Right ventricle myocardium inferior (tissue), 1 donor: Measurements from ENCODE around the gene ALAS1. TPM values are rescaled to one million over a fixed set of nuclear protein-coding genes. Genes with fewer than 3 reads are reported as not detected.

Source experiments
- ATAC-seq: fragments of 200-7000 bp; cut with Tn5 transposase; one replicate; pipeline ENCODE4 v1.9.1; 2020; ENCODE audit warnings: mild to moderate bottlenecking, moderate library complexity
- DNase-seq: peaks from one replicate; pipeline ENCODE4 v3.0.0; 2021; ENCODE audit errors: missing footprints
- intact Hi-C: fragments of 100-400 bp; cut with DNase I; formaldehyde crosslinking; loops from one replicate; pipeline ENCODE4 v1.11.0; 2022
- total RNA-seq: library from RNA; stranded (reverse); fragmentation: NEBNext Ultra II Directional; extraction: Animal tissue kit (Norgen Biotek cat#: 25700); gene quantifications from one replicate; pipeline ENCODE4 v1.2.1, GENCODE V29; 2021
- donor health status: DM: no; HTN: yes; CAD: no; lungs with severe emphysema.

Gene ALAS1
- total RNA-seq, 1 donor from 2014 or later: 186 TPM

DNA sequence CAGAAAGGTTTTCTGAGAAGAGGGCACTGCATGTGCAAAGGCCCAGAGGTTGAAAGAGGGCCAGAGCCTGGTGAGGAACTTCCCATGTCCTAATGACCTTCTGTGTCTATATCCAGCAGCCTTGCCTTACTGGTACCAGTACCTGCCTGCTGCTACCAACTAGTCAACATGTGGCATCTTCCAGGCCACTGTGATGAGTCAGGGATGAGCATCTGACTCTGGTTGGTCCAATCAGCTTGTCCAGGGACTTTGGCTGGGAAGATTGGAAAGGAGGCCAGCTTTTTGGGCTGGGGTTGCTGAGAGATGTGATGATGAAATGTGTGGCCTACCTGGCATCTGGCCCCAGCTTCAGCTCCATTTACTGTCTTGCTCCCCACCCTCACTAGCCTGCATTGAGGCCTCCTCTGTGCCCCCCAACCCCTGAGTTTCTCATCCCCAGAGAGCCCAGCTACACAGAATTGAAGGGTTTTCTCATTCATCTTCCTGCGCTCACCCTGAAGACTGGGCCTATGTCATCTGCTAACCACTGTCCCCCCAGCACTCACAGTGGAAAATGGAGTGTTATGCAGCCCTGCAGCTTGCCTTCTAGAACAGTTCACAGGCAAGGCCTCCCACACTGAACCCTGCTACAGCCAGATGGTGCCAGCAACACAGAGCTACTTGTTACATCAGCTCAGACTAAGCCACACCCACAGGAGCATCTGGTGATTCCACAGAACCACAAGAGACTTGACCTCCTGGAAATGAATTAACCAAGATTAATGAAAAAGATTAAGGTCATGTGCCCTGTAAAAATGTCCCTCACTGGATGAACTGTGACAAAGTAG lies 42.3 kb downstream of the ALAS1 start:
- intact Hi-C loops: no loop called here
- DNase-seq (no peak), ATAC-seq (peak; percentile 3)

DNA sequence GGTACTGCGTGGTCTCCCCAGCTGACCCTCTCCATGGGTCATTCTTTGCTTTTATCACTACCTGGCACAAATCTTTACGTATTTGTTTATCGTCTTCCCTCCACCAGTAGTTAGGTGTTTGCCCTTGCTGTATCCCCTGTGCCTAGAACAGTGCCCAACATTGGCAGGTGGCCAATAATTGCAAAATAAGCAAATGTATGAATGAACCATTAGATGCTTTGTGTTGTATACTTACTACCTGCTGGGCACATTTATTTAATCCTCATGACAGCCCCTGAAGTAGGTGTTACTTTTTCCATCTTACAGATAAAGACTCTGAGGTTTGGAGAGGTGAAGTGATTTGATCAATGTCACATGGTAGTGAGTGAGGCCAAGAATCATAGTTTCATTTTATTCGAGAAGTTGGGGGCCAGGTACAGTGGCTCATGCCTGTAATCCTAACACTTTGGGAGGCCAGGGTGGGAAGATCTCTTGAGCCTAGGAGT lies 43.0 kb downstream of the ALAS1 start:
- ATAC-seq: no peak
- intact Hi-C loops: no loop called here
- no peak for DNase-seq

DNA sequence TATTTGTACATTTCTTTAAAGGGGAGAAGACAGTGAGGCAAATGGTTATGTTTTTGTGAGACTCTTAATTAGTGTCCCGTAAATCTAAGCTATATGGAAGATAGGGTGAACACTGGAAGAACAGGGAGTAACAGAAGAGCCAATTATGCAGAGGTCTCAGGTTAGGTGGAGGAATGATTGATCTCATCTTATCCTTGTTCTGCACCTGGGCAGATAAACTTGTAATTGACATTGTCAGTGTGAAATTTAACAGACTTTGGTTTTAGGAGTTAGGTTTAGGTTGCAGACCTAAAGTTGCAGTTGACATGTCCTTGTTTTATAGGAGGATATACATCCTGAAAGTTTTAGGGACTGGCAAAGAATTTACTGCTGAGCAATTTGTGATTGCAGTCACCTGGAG lies 44.1 kb downstream of the ALAS1 start:
- intact Hi-C loops: no loop called here
- ATAC-seq (no peak), DNase-seq (no peak)

DNA sequence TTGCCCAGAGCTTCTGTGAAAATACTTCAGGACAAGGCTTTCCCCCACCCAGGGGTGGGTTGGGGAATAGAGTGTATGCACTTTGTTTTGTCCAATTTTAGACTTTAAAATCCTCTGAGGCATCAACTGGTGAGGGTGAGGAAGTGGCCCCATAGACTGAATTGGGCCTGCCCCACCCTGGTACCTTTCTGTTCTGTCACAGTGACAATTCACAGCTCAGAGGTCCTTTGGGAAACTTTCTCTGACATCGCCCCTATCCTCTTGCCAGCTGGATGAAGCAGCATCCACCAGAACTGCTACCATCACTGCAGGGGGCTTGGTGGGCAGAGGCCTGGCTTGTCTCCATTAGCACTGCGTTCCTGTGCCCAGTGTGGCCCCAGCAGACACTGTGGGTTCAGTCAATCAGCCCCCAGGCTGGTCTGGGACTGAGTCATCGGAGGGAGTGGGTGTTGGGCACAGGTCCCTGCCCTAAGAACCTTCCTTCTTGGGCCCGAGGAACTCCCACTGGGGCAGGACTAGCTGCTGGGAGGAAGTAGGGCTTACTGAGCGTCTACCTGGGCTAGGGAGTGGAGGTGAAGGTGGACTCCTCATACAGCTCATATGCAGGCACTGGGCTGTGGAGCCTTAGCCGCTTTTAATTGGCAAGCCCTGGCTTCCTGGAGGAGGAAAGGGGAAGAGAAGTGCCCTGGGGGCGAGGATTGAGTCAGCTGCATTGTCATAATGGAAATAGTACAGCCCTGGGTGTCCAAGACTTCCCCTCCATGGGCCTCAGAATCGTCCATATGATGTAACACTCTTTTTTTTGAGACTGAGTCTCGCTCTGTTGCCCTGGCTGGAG lies 46.0 kb downstream of the ALAS1 start:
- no peak for DNase-seq
- intact Hi-C loops: no loop called here
- no peak for ATAC-seq

DNA sequence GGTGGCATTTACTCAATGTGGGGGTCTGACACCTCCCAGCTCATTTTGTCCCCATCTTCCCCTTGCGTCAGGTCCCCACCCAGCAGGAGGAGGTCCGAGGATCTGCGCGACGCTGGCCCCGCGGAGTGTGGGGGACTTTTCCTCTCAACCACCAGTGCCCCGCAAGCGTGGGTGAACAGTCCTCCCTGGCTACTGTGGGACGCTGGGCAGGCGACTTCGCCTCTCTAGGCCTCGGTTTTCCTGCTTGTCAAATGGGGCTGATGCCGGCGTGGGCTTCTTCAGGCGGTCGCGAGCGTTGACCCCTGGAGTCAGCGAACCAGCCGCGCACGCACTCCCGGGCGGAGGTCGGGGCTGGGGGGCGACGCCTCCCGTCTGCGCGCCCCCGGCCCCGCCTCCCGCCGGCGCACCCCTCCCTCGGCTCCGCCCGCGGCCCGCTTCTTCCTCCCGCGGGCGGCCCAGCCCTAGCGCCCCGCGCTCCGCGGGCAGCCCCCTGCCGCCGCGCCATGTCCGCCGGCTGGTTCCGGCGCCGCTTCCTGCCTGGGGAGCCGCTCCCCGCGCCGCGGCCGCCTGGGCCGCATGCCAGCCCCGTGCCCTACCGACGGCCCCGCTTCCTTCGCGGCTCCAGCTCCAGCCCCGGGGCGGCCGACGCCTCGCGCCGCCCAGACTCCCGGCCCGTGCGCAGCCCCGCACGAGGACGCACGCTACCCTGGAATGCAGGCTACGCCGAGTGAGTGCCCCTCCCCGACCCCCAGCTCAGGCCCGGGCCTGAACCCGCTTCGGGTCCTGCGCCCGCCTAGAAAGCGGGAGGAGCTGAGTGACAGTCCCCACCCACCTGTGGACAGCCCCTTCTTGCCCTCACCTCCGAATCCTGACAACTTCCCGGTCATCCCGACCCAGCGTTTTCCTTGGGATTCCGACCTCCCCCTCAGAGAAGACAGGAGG lies 47.6 kb downstream of the ALAS1 start, which contains the start of gene PPM1M:
Gene PPM1M (plus strand): TSS at position 438 of the 942 bp plus-strand sequence. CDS start 66 bp downstream, at position 504.
- ATAC-seq (peak; percentile 55), DNase-seq (peak; percentile 78)
- intact Hi-C loops: no loop called here

DNA sequence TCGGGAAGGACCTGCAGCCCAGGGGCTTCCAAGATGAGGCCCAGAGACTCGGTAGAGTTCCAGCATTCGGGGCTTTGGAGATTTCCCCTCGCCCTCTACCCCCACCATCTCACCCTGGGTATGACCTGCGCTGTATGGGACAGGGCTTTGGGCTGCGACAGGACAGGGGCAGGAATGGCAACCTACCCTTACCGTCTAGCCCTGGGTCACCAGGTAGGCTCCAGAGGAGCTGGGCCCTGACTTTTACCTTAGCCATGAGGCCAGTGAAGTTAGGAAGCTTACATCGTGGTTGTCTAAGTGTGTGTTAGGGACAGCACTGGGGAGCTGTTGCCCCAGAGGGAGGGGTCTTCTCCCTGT lies 48.3 kb downstream of the ALAS1 start:
- DNase-seq: no peak
- ATAC-seq: peak; percentile 5
- intact Hi-C loops: no loop called here

DNA sequence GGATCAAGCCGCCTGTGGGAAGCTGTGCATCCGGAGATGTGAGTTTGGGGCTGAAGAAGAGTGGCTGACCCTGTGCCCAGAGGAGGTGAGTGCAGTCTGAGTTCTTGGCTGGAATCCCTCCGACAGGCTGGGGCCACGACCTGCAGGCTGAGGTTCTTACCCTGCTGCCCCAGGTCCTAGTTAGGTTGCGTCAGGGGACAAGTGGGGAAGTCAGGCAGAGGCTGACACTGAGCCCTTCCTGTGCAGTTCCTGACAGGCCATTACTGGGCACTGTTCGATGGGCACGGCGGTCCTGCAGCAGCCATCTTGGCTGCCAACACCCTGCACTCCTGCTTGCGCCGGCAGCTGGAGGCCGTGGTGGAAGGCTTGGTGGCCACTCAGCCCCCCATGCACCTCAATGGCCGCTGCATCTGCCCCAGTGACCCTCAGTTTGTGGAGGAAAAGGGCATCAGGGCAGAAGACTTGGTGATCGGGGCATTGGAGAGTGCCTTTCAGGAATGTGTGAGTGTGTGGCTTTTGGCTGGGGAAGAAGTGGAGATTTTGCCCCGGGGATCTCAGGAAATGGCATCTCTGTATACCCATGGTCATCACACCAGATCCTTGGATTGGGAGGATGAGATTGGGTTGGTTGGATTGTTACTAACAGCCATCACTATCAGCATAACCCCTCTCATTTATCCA lies 48.9 kb downstream of the ALAS1 start:
- intact Hi-C loops: no loop called here
- DNase-seq: peak; percentile 83
- ATAC-seq: peak; percentile 21

DNA sequence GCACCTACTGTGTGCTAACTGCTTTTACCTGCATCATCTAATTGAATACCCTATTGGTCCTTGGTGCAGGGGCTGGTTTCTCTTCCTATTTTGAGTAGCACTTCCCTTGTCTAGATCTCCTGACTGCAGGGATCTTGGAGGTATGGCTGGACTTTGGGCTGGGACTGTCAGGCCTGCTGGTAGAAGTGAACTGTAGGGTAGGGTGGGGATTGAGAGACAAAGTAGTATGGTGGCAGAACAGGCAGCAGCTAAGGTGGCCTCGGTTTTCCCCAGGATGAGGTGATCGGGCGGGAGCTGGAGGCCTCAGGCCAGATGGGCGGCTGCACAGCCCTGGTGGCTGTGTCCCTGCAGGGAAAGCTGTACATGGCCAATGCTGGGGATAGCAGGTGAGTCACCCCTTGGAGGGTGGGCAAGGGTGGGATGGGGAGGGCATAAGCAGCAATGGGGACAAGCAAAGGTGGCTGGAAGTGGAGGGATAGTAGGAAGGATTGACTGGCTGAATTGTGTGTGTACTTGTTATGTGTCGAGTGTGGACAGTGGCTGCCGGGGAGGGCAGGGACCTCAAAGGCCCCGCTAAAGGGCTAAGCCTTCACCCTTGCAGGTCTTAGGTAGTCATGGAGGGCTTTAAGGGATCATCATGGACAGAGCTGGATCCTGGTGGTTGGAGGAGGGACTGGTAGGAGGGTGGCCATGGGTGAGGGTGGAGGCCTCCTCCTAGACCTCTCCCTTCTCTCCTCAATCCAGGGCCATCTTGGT lies 49.6 kb downstream of the ALAS1 start:
- no peak for DNase-seq
- intact Hi-C loops: no loop called here
- ATAC-seq: no peak

DNA sequence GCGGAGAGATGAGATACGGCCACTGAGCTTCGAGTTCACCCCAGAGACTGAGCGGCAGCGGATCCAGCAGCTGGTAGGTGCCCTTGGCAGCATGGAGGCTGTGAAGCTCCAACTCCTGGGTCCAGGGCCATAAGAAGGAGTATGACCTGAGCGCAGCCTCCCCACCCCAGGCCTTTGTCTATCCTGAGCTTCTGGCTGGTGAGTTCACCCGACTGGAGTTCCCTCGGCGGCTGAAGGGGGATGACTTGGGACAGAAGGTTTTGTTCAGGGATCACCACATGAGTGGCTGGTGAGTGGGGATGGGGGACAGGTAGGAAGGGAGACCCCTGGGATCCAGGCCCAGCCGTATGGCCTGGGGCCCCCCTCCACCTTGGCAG lies 50.2 kb downstream of the ALAS1 start:
- ATAC-seq: no peak
- no peak for DNase-seq
- intact Hi-C loops: no loop called here

DNA sequence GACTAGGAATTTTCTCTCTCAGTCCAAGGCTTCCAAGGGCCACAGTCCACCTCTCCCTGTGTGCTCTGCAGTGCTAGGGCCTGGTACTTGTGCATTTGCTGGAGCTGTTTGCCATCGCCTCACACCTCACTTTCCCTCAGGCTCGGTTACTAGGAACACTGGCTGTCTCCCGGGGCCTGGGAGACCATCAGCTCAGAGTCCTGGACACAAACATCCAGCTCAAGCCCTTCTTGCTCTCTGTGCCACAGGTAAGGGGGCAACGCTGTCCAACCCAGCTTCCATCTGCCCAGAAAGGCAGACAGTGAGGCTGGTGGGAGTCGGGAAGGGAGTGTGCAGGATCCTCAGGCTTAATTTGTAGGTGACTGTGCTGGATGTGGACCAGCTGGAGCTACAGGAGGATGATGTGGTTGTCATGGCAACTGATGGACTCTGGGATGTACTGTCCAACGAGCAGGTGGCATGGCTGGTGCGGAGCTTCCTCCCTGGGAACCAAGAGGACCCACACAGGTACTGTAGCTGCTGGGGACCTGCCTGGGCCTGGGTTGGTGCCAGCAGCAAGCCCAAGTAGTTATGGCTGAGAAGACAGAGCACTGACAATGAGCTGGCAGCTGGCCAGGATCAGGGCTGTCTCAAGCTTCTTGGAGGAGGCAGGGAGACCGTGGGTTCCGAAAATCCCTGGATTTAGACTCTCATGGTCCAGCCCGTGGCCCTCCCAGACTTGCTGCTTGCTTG lies 51.0 kb downstream of the ALAS1 start:
- DNase-seq (no peak), ATAC-seq (no peak)
- intact Hi-C loops: no loop called here

DNA sequence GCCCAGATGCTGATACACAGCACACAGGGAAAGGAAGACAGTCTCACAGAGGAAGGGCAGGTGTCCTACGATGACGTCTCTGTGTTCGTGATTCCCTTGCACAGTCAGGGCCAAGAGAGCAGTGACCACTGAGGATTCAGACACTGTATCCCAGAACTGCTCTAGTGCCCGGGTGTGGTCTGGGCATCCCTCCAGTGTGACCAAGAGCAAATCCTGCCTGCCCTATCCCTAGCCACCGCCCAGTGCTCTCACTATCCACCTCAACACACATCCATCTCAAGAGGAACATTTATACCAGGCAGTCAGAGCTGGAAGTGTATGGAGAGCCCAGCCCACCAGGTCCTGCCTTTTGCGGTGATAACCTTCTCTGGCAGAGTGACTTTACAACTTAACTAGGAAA lies 51.7 kb downstream of the ALAS1 start:
- DNase-seq (no peak), ATAC-seq (no peak)
- intact Hi-C loops: no loop called here

DNA sequence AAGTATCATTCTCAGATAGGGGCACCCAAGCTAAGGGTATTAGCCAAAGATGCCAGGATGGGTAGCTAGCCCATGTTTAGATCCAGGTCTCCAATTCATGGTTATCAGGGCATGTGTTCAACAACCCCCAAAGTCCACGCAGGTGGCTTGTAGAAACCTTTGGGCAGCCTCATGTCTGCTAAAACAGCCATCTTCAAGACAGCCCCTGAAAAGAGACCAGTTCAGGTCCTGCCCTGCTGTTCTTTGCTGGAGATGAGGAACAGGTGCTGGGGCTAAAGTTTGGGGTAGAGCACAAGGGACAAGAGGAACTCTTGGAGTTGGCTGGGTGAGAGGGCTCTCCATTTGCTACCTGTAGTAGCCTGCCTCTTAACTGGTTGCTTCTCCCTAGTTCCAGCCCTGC lies 52.2 kb downstream of the ALAS1 start:
- intact Hi-C loops: no loop called here
- no peak for DNase-seq
- no peak for ATAC-seq

DNA sequence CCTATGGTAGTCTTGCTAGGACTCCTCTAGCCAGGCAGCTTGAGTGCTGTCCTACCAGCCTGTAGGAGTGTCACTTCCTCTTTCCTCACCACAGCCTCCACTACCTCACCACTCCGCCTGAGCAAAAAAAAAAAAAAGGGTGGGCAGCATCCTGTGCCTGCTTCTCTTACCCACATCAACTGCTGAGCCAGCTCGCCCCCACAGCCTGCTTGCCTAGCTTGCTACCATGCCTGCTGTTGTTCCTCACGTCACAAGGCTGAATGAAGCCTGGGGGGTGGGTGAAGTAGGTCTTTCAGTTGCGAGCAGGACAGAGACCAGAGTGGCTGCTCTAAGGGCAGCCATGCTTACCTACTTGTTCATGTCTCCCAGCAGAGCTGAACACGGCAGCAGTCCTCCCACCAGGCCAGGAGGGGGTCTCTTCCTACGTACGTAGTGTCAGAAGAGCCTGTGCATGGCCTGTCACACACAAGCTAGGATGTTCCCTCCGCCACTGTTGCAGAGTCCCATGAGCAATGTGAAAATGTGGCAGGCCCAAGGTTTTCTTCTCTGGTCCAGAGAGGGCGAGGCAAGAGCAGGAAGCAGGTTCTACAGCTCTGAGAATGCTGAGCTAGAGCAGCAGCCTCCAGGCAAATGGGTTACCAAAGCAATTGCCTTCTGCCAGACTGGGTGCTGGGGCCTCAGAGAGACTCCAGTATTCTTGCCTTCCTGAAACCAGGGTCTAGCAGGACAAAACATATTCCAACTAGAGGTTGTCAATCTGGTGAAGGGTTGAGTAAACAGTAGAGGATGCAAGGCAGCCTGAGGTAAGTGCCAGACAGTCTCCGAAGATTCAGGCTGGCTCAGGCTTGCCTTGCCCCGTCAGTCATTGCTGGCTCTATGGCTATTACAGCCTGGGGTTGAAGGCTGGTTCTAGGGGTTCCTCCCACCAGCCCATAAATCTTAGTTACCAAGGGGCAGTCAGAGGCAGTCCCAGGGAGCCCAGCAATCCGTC lies 55.6 kb downstream of the ALAS1 start:
- DNase-seq (no peak), ATAC-seq (peak; percentile 72)
- intact Hi-C loops: no loop called here

DNA sequence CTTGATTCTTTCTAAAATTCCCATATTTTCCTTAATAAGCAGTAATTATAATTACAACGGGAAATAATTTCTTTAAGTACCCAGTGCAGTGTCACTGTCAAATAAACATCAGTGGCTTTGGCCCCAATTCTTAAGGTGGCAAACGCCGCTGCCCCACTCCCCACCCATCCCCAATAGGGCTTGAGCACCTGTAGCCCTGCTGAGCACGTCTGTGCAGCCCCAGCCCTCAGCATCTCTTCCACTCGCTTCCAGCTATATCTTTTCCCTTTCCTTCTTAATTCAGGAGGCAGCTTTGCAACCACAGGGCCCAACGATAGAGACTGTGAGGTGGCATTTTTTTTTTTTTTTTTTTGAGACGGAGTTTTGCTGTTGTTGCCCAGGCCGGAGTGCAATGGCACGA lies 56.6 kb downstream of the ALAS1 start:
- no peak for ATAC-seq

DNA sequence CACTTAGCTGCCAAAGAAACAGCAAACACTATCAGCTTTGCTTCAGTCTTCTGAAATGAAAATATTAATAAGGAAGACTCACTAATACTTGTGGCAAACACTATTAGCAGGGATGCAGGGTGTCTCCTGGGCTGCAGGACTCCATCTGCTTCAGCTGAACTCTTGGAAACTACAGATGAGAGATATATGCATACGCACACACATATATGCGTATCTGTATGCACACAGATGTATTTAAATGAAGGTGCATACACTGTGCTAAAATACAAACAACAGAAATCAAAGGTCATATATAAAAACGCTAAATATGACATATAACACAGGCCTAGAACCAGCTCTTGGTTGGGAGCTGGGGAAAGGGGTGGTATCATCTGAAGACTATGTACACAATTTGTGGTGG lies 58.2 kb downstream of the ALAS1 start:
- intact Hi-C loops: no loop called here
- no peak for ATAC-seq
- DNase-seq: no peak

More for the DNA sequence above, 56.6 kb downstream of the ALAS1 start:
- DNase-seq: no peak
- intact Hi-C loops: no loop called here

DNA sequence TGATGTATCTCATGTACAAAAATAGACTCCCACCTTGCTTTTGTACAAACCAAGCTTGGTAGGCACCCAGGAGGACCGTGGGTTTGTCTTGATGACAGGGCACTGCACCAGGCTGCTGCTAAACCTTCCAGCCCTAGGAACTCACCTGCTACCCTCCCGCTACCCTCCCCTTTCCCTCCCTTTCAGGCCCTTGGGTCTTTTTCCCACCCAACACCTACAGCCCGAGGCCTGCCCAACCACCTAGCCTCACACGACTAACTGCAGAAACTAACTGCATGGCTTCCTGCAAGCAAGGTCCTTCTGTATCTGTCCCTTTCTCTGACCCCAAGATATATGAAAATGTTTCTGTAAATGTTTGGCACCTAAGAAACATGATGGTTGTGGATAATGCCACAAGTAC lies 58.7 kb downstream of the ALAS1 start:
- intact Hi-C loops: no loop called here
- DNase-seq: no peak
- no peak for ATAC-seq
